HEK293 (cell line): ENCODE measurements around the gene PDE3B.

Experiments
- BCL11A ChIP-seq: fragments of 450-650 bp; formaldehyde crosslinking; IDR thresholded peaks from 2 replicates; pipeline ENCODE4 v1.5.1; 2016; ENCODE audit warnings: low read depth, missing biosample characterization, missing genetic modification characterization
- BCL6B ChIP-seq: fragments of 450-650 bp; formaldehyde crosslinking; IDR thresholded peaks from 2 replicates; pipeline ENCODE4 v1.5.1; 2017; ENCODE audit warnings: missing biosample characterization, missing genetic modification characterization
- GFI1B ChIP-seq: fragments of 450-650 bp; formaldehyde crosslinking; IDR thresholded peaks from 2 replicates; pipeline ENCODE4 v1.5.1; 2016; ENCODE audit warnings: missing biosample characterization, missing genetic modification characterization
- GLI4 ChIP-seq: fragments of 450-650 bp; formaldehyde crosslinking; IDR thresholded peaks from 2 replicates; pipeline ENCODE4 v1.5.1; 2016; ENCODE audit warnings: missing biosample characterization, missing genetic modification characterization
- HIC1 ChIP-seq: fragments of 450-650 bp; formaldehyde crosslinking; IDR thresholded peaks from 2 replicates; pipeline ENCODE4 v1.5.1; 2016; ENCODE audit warnings: missing biosample characterization, missing genetic modification characterization
- IKZF3 ChIP-seq: fragments of 450-650 bp; IDR thresholded peaks from 2 replicates; pipeline ENCODE4 v1.5.0; 2018; ENCODE audit warnings: missing biosample characterization, mild to moderate bottlenecking, missing genetic modification characterization, moderate library complexity
- PRDM1 ChIP-seq: fragments of 450-650 bp; formaldehyde crosslinking; IDR thresholded peaks from 2 replicates; pipeline ENCODE4; 2016; ENCODE audit warnings: missing biosample characterization, missing genetic modification characterization
- REST ChIP-seq: fragments of 450-650 bp; formaldehyde crosslinking; IDR thresholded peaks from 2 replicates; pipeline ENCODE4 v1.5.1; 2016; ENCODE audit warnings: missing biosample characterization, missing genetic modification characterization
- SALL2 ChIP-seq: fragments of 450-650 bp; formaldehyde crosslinking; IDR thresholded peaks from 2 replicates; pipeline ENCODE4 v1.5.0; 2017; ENCODE audit warnings: missing biosample characterization, mild to moderate bottlenecking, missing genetic modification characterization, borderline replicate concordance
- SP7 ChIP-seq: fragments of 450-650 bp; formaldehyde crosslinking; IDR thresholded peaks from 2 replicates; pipeline ENCODE4 v1.5.1; 2016; ENCODE audit warnings: missing biosample characterization, missing genetic modification characterization
- TCF7L2 ChIP-seq: IDR thresholded peaks from 2 replicates; pipeline ENCODE4 v1.6.1; 2011; ENCODE audit warnings: low read depth, mild to moderate bottlenecking, inconsistent platforms, low read length, moderate library complexity, borderline replicate concordance
- ZBTB10 ChIP-seq: fragments of 450-650 bp; formaldehyde crosslinking; IDR thresholded peaks from 2 replicates; pipeline ENCODE4 v1.5.1; 2016; ENCODE audit warnings: missing biosample characterization, missing genetic modification characterization
- ZBTB21 ChIP-seq: fragments of 450-650 bp; formaldehyde crosslinking; IDR thresholded peaks from 2 replicates; pipeline ENCODE4 v1.5.1; 2017; ENCODE audit warnings: missing biosample characterization, missing genetic modification characterization
- ZNF10 ChIP-seq: fragments of 450-650 bp; formaldehyde crosslinking; IDR thresholded peaks from 2 replicates; pipeline ENCODE4 v1.5.1; 2017; ENCODE audit warnings: missing biosample characterization, missing genetic modification characterization
- ZNF121 ChIP-seq: fragments of 450-650 bp; formaldehyde crosslinking; IDR thresholded peaks from 2 replicates; pipeline ENCODE4 v1.5.1; 2016; ENCODE audit warnings: missing biosample characterization, missing genetic modification characterization
- ZNF133 ChIP-seq: fragments of 450-650 bp; formaldehyde crosslinking; IDR thresholded peaks from 2 replicates; pipeline ENCODE4 v1.5.1; 2016; ENCODE audit warnings: missing biosample characterization, missing genetic modification characterization
- ZNF175 ChIP-seq: fragments of 450-650 bp; formaldehyde crosslinking; IDR thresholded peaks from 2 replicates; pipeline ENCODE4 v1.5.1; 2016; ENCODE audit warnings: missing biosample characterization, missing genetic modification characterization
- ZNF24 ChIP-seq: fragments of 450-650 bp; formaldehyde crosslinking; IDR thresholded peaks from 2 replicates; pipeline ENCODE4 v1.5.1; 2016; ENCODE audit warnings: missing biosample characterization, missing genetic modification characterization
- ZNF280D ChIP-seq: fragments of 450-650 bp; formaldehyde crosslinking; IDR thresholded peaks from 2 replicates; pipeline ENCODE4 v1.5.1; 2016; ENCODE audit warnings: missing biosample characterization, missing genetic modification characterization
- ZNF350 ChIP-seq: fragments of 450-650 bp; formaldehyde crosslinking; IDR thresholded peaks from 2 replicates; pipeline ENCODE4 v1.5.0; 2017; ENCODE audit warnings: missing biosample characterization, mild to moderate bottlenecking, missing genetic modification characterization
- ZNF366 ChIP-seq: fragments of 450-650 bp; formaldehyde crosslinking; conservative IDR thresholded peaks from 2 replicates; pipeline ENCODE4 v1.5.1; 2016; ENCODE audit warnings: missing biosample characterization, missing genetic modification characterization
- ZNF391 ChIP-seq: fragments of 450-650 bp; formaldehyde crosslinking; IDR thresholded peaks from 2 replicates; pipeline ENCODE4 v1.5.1; 2016; ENCODE audit warnings: low read depth, missing biosample characterization, missing genetic modification characterization, borderline replicate concordance
- ZNF473 ChIP-seq: fragments of 450-650 bp; formaldehyde crosslinking; IDR thresholded peaks from 2 replicates; pipeline ENCODE4 v1.5.1; 2017; ENCODE audit warnings: missing biosample characterization, missing genetic modification characterization
- ZNF48 ChIP-seq: fragments of 450-650 bp; formaldehyde crosslinking; IDR thresholded peaks from 2 replicates; pipeline ENCODE4 v1.5.1; 2016; ENCODE audit warnings: missing biosample characterization, missing genetic modification characterization
- ZNF501 ChIP-seq: fragments of 450-650 bp; formaldehyde crosslinking; IDR thresholded peaks from 2 replicates; pipeline ENCODE4 v1.5.1; 2016; ENCODE audit warnings: missing biosample characterization, missing genetic modification characterization
- ZNF514 ChIP-seq: fragments of 450-650 bp; formaldehyde crosslinking; IDR thresholded peaks from 2 replicates; pipeline ENCODE4 v1.5.1; 2016; ENCODE audit warnings: missing biosample characterization, missing genetic modification characterization
- ZNF585B ChIP-seq: fragments of 450-650 bp; formaldehyde crosslinking; IDR thresholded peaks from 2 replicates; pipeline ENCODE4 v1.5.1; 2016; ENCODE audit warnings: missing biosample characterization, missing genetic modification characterization
- ZNF654 ChIP-seq: fragments of 450-650 bp; formaldehyde crosslinking; IDR thresholded peaks from 2 replicates; pipeline ENCODE4 v1.5.1; 2016; ENCODE audit warnings: low read depth, missing biosample characterization, missing genetic modification characterization
- ZNF658 ChIP-seq: fragments of 450-650 bp; formaldehyde crosslinking; IDR thresholded peaks from 2 replicates; pipeline ENCODE4; 2016; ENCODE audit warnings: missing biosample characterization, missing genetic modification characterization
- ZNF785 ChIP-seq: fragments of 450-650 bp; formaldehyde crosslinking; IDR thresholded peaks from 2 replicates; pipeline ENCODE4 v1.5.1; 2016; ENCODE audit warnings: missing biosample characterization, missing genetic modification characterization

The PDE3B gene

GRCh38 chr11:14892036-14892556 lies 248.5 kb downstream of the PDE3B start, which contains the start of gene CYP2R1 (continued):
- TF ChIP-seq REST (tag by site-specific recombination) (no peak), ZNF391 (tag by site-specific recombination) (no peak), ZBTB21 (tag by site-specific recombination) (no peak), BCL11A (tag by site-specific recombination) (no peak), ZNF175 (no peak), SALL2 (no peak), TCF7L2 (no peak), HIC1 (tag by site-specific recombination) (no peak), GLI4 (tag by site-specific recombination) (no peak), ZNF658 (tag by site-specific recombination) (no peak), ZNF473 (no peak), ZBTB10 (no peak), ZNF24 (tag by site-specific recombination) (no peak), ZNF514 (tag by site-specific recombination) (no peak), IKZF3 (tag by site-specific recombination) (no peak; the same call in 1 of the 2 replicates), ZNF121 (tag by site-specific recombination) (no peak), ZNF10 (no peak), ZNF654 (no peak), ZNF350 (tag by site-specific recombination) (peak; percentile 91), ZNF366 (tag by site-specific recombination) (no peak), ZNF585B (tag by site-specific recombination) (no peak), GFI1B (tag by site-specific recombination) (no peak), ZNF501 (tag by site-specific recombination) (peak; percentile 26; the same call in 1 of the 2 replicates), ZNF133 (tag by site-specific recombination) (no peak), PRDM1 (tag by site-specific recombination) (no peak), BCL6B (tag by site-specific recombination) (no peak), ZNF280D (tag by site-specific recombination) (no peak), ZNF48 (tag by site-specific recombination) (no peak), ZNF785 (no peak), SP7 (tag by site-specific recombination) (no peak)
